Uterus (tissue), 2 donors: ENCODE data around the gene CDK5R2.

ENCODE experiments used
- POLR2A ChIP-seq, 2 donors: fragments of 450-650 bp; IDR thresholded peaks; one replicate each; pipeline ENCODE4 v1.6.1; 2016; ENCODE audit warnings: antibody characterized with exemption in 2 of 2, mild to moderate bottlenecking in 1 of 2, moderate library complexity in 1 of 2
- TF ChIP-seq, protein P1 (sequence below), 4 experiments: fragments of 200-600 bp in 2 of 4; fragments of 450-650 bp in 2 of 4; sonication (generic) in 2 of 4; IDR thresholded peaks; one replicate each; pipeline ENCODE4 v1.5.1; 2016 to 2019; ENCODE audit warnings: antibody characterized with exemption in 4 of 4, mild to moderate bottlenecking in 2 of 4, moderate library complexity in 1 of 4

DNA sequence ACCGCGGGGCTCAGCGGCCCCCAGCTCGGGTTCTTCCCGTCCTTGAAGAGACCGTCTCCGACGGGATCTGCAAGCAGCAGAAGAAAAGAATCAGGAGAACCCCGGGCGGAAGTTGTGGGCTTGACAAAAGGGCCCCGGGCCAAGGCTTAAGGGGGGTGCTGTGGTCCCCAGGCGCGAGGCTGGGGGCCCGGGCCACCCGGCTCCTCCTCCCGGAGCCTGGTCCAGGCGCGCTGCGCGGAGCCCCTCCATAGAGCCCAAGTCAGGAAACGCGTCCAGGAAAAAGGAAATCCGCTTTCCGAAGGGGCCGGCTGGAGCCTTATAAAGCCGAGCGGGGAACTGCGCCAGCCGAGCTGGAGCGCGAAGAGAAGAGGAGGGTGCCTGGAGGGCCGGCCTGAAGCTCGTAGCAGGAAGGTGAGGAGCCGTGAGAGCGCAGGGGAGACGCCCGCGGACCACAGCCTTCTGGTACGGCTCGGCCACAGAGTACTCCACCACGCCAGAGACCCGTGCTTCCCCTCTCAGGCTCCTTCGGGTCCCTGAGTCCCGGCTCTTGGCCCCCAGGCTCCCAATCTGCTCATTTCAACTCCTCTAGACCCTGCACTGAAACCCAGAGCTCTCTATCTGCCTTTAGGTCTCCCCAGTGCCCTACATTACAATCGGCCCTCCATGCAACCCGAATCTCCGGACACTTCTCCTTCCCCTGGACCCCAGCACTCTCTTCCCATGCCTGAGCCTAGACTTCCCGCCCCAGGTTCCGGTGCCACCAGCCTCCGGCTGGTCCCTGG, 25.0 kb downstream of the CDK5R2 start:
- no peak for TF ChIP-seq POLR2A (IDR thresholded peaks at IDR 0.05)
- TF ChIP-seq, protein P1, sequence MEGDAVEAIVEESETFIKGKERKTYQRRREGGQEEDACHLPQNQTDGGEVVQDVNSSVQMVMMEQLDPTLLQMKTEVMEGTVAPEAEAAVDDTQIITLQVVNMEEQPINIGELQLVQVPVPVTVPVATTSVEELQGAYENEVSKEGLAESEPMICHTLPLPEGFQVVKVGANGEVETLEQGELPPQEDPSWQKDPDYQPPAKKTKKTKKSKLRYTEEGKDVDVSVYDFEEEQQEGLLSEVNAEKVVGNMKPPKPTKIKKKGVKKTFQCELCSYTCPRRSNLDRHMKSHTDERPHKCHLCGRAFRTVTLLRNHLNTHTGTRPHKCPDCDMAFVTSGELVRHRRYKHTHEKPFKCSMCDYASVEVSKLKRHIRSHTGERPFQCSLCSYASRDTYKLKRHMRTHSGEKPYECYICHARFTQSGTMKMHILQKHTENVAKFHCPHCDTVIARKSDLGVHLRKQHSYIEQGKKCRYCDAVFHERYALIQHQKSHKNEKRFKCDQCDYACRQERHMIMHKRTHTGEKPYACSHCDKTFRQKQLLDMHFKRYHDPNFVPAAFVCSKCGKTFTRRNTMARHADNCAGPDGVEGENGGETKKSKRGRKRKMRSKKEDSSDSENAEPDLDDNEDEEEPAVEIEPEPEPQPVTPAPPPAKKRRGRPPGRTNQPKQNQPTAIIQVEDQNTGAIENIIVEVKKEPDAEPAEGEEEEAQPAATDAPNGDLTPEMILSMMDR (IDR thresholded peaks at IDR 0.05), result no peak
